Measurements from ENCODE around the gene ITPK1. TPM values are rescaled to one million over a fixed set of nuclear protein-coding genes. Genes with fewer than 3 reads are reported as not detected.

The ITPK1 gene
- total RNA-seq, 1 experiment from 2014 or later = 60.1 TPM

- peaks cover 10% of the 10 kb centered on the region for H3K9me3 Mint-ChIP-seq (ENCODE audit: unreplicated experiment)
- no peaks in the 10 kb centered on the region for H3K4me1 ChIP-seq
- ChIA-PET POLR2A (no interaction called here), CTCF (no interaction called here)
- BruUV-seq (replicated peaks) = no TSS peak
- H3K27ac Mint-ChIP-seq (ENCODE audit: unreplicated experiment) = no peak overlapping the region
- peaks cover 19% of the 10 kb centered on the region for H3K27me3 Mint-ChIP-seq (ENCODE audit: insufficient read depth, unreplicated experiment)
- H3K4me1 Mint-ChIP-seq (ENCODE audit: low read depth, unreplicated experiment) = no peaks in the 10 kb centered on the region
- TF ChIP-seq CTCF (IDR thresholded peaks at IDR 0.05; ENCODE audit: insufficient read depth in 1 of 2, low read depth in 1 of 2, low read length in 1 of 2, severe bottlenecking in 1 of 2, unreplicated experiment in 1 of 2) = no peak
- H3K36me3 ChIP-seq (ENCODE audit: control insufficient read depth, insufficient read depth, low read length) = no peaks in the 10 kb centered on the region
- H3K36me3 Mint-ChIP-seq (ENCODE audit: insufficient read depth, unreplicated experiment) = no peaks in the 10 kb centered on the region
- no peaks in the 10 kb centered on the region for H3K9me3 ChIP-seq
- no peak for DNase-seq
- intact Hi-C loops (cut with micrococcal nuclease; ENCODE audit: unreplicated experiment) = no loop called here
- no peaks in the 10 kb centered on the region for H3K27me3 ChIP-seq (replicated peaks; ENCODE audit: control insufficient read depth, insufficient read depth, low read length)
- no peak overlapping the region for H3K4me3 ChIP-seq (ENCODE audit: low read depth, low read length)
- H3K4me3 Mint-ChIP-seq (ENCODE audit: unreplicated experiment) = no peak overlapping the region
These were observed 217.7 kb downstream of the ITPK1 start for GRCh38 chr14:92897922-92898565.

- H3K27me3 ChIP-seq (replicated peaks; ENCODE audit: control insufficient read depth, insufficient read depth, low read length) = no peaks in the 10 kb centered on the region
- no peak overlapping the region for H3K4me3 Mint-ChIP-seq (ENCODE audit: unreplicated experiment)
- CTCF ChIA-PET = no interaction called here
These were observed 220.3 kb downstream of the ITPK1 start for GRCh38 chr14:92895352-92895878.

GRCh38 chr14:92892589-92892988 is 223.1 kb downstream of the ITPK1 start:
- CTCF ChIA-PET = no interaction called here
- H3K27me3 ChIP-seq (replicated peaks; ENCODE audit: control insufficient read depth, insufficient read depth, low read length) = no peaks in the 10 kb centered on the region
- TF ChIP-seq CTCF (IDR thresholded peaks at IDR 0.05; ENCODE audit: insufficient read depth in 1 of 2, low read depth in 1 of 2, low read length in 1 of 2, severe bottlenecking in 1 of 2, unreplicated experiment in 1 of 2) = no peak
- POLR2A ChIA-PET = no interaction called here
- H3K27ac Mint-ChIP-seq (ENCODE audit: unreplicated experiment) = no peak overlapping the region
- intact Hi-C loops (cut with micrococcal nuclease; ENCODE audit: unreplicated experiment) = no loop called here
- peaks cover 10% of the 10 kb centered on the region for H3K9me3 Mint-ChIP-seq (ENCODE audit: unreplicated experiment)
- no peak overlapping the region for H3K4me3 ChIP-seq (ENCODE audit: low read depth, low read length)
- no peak for DNase-seq
- no peaks in the 10 kb centered on the region for H3K4me1 ChIP-seq
- no TSS peak for BruUV-seq (replicated peaks)
- H3K4me1 Mint-ChIP-seq (ENCODE audit: low read depth, unreplicated experiment) = no peaks in the 10 kb centered on the region
- peaks cover 7% of the 10 kb centered on the region; the same call in 1 of the 2 replicates for H3K9me3 ChIP-seq
- H3K36me3 ChIP-seq (ENCODE audit: control insufficient read depth, insufficient read depth, low read length) = no peaks in the 10 kb centered on the region
- H3K4me3 Mint-ChIP-seq (ENCODE audit: unreplicated experiment) = no peak overlapping the region
- H3K36me3 Mint-ChIP-seq (ENCODE audit: insufficient read depth, unreplicated experiment) = no peaks in the 10 kb centered on the region
- H3K27me3 Mint-ChIP-seq (ENCODE audit: insufficient read depth, unreplicated experiment) = peaks cover 14% of the 10 kb centered on the region

More at GRCh38 chr14:92895352-92895878, 220.3 kb downstream of the ITPK1 start:
- Histone ChIP-seq H3K9me3 (peaks cover 7% of the 10 kb centered on the region; the same call in 1 of the 2 replicates), H3K36me3 (ENCODE audit: control insufficient read depth, insufficient read depth, low read length) (no peaks in the 10 kb centered on the region), H3K4me1 (no peaks in the 10 kb centered on the region), H3K4me3 (ENCODE audit: low read depth, low read length) (no peak overlapping the region)
- intact Hi-C loops (cut with micrococcal nuclease; ENCODE audit: unreplicated experiment) = no loop called here
- Mint-ChIP-seq H3K9me3 (ENCODE audit: unreplicated experiment) (peaks cover 10% of the 10 kb centered on the region), H3K27me3 (ENCODE audit: insufficient read depth, unreplicated experiment) (peaks cover 9% of the 10 kb centered on the region), H3K27ac (ENCODE audit: unreplicated experiment) (no peak overlapping the region), H3K4me1 (ENCODE audit: low read depth, unreplicated experiment) (no peaks in the 10 kb centered on the region), H3K36me3 (ENCODE audit: insufficient read depth, unreplicated experiment) (no peaks in the 10 kb centered on the region)
- POLR2A ChIA-PET = no interaction called here
- no peak for DNase-seq
- no TSS peak for BruUV-seq (replicated peaks)
- TF ChIP-seq CTCF (IDR thresholded peaks at IDR 0.05; ENCODE audit: insufficient read depth in 1 of 2, low read depth in 1 of 2, low read length in 1 of 2, severe bottlenecking in 1 of 2, unreplicated experiment in 1 of 2) = no peak
